MM.1S (cell line): ENCODE results near the gene FOXJ1.

Experiments
- DNase-seq: peaks from one replicate; pipeline ENCODE4 v3.0.0-alpha.2; 2015
- H2AFZ ChIP-seq: fragments of 300-600 bp; sonication (generic); 2 replicates; pipeline ENCODE4 v1.6.0; 2016; ENCODE audit warnings: antibody characterized with exemption, low read length
- H3F3A ChIP-seq: fragments of 300-600 bp; sonication (generic); 2 replicates; pipeline ENCODE4 v1.6.1; 2016; ENCODE audit warnings: mild to moderate bottlenecking, antibody characterized with exemption, low read length, moderate library complexity, mixed read lengths; ENCODE audit not compliant: insufficient read depth
- H3K27ac ChIP-seq: fragments of 300-600 bp; sonication (generic); 2 replicates; pipeline ENCODE4 v1.5.1; 2016; ENCODE audit warnings: mild to moderate bottlenecking, low read length
- H3K27me3 ChIP-seq: fragments of 300-600 bp; sonication (generic); replicated peaks from 2 replicates; pipeline ENCODE4 v1.6.0; 2016; ENCODE audit warnings: low read length; ENCODE audit not compliant: insufficient read depth
- H3K36me3 ChIP-seq: fragments of 300-600 bp; sonication (generic); replicated peaks from 2 replicates; pipeline ENCODE4 v1.6.1; 2016; ENCODE audit warnings: mild to moderate bottlenecking, low read length, mixed read lengths; ENCODE audit not compliant: insufficient read depth
- H3K4me1 ChIP-seq: fragments of 300-600 bp; sonication (generic); 2 replicates; pipeline ENCODE4 v1.6.1; 2016; ENCODE audit warnings: low read length, mixed read lengths
- H3K4me2 ChIP-seq: fragments of 300-600 bp; sonication (generic); 2 replicates; pipeline ENCODE4 v1.6.0; 2016; ENCODE audit warnings: low read depth, low read length
- H3K4me3 ChIP-seq: fragments of 300-600 bp; sonication (generic); 2 replicates; pipeline ENCODE4 v1.5.1; 2016; ENCODE audit warnings: low read length, mixed read lengths
- H3K79me2 ChIP-seq: fragments of 300-600 bp; sonication (generic); 2 replicates; pipeline ENCODE4 v1.6.1; 2016; ENCODE audit warnings: mixed run types, low read length, mixed read lengths
- H3K9ac ChIP-seq: fragments of 300-600 bp; sonication (generic); 2 replicates; pipeline ENCODE4 v1.6.1; 2016; ENCODE audit warnings: low read length, mixed read lengths
- H3K9me2 ChIP-seq: fragments of 300-600 bp; sonication (generic); replicated peaks from 2 replicates; pipeline ENCODE4 v1.6.1; 2016; ENCODE audit warnings: mild to moderate bottlenecking, low read length, mixed read lengths; ENCODE audit not compliant: insufficient read depth
- H3K9me3 ChIP-seq: fragments of 300-600 bp; sonication (generic); replicated peaks from 2 replicates; pipeline ENCODE4 v1.6.1; 2016; ENCODE audit warnings: mild to moderate bottlenecking, low read length, mixed read lengths; ENCODE audit not compliant: insufficient read depth
- H4K20me1 ChIP-seq: fragments of 300-600 bp; sonication (generic); 2 replicates; pipeline ENCODE4 v1.6.1; 2016; ENCODE audit warnings: mild to moderate bottlenecking, low read length, moderate library complexity, mixed read lengths; ENCODE audit not compliant: insufficient read depth
- EZH2 ChIP-seq: fragments of 300-600 bp; sonication (generic); optimal IDR thresholded peaks from 2 replicates; pipeline ENCODE3; 2017; ENCODE audit warnings: low read depth, mild to moderate bottlenecking, antibody characterized with exemption, low read length, mixed read lengths
- EZH2phosphoT487 ChIP-seq: fragments of 300-600 bp; sonication (generic); IDR thresholded peaks from 2 replicates; pipeline ENCODE4 v1.6.1; 2018; ENCODE audit warnings: antibody characterized with exemption, low read length
- TF ChIP-seq, protein P1 (sequence below): fragments of 300-600 bp; sonication (generic); IDR thresholded peaks from 2 replicates; pipeline ENCODE4 v1.5.1; 2016; ENCODE audit warnings: antibody characterized with exemption, low read length, mixed read lengths

FOXJ1 gene

GRCh38 chr17:76140661-76141211 lies 309 bp downstream of the FOXJ1 start:
- TF ChIP-seq, protein P1, sequence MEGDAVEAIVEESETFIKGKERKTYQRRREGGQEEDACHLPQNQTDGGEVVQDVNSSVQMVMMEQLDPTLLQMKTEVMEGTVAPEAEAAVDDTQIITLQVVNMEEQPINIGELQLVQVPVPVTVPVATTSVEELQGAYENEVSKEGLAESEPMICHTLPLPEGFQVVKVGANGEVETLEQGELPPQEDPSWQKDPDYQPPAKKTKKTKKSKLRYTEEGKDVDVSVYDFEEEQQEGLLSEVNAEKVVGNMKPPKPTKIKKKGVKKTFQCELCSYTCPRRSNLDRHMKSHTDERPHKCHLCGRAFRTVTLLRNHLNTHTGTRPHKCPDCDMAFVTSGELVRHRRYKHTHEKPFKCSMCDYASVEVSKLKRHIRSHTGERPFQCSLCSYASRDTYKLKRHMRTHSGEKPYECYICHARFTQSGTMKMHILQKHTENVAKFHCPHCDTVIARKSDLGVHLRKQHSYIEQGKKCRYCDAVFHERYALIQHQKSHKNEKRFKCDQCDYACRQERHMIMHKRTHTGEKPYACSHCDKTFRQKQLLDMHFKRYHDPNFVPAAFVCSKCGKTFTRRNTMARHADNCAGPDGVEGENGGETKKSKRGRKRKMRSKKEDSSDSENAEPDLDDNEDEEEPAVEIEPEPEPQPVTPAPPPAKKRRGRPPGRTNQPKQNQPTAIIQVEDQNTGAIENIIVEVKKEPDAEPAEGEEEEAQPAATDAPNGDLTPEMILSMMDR: no peak
- TF ChIP-seq EZH2 (no peak), EZH2phosphoT487 (no peak)
- H3K4me1 ChIP-seq: peaks cover 19% of the 10 kb centered on the region
- H3K27ac ChIP-seq: no peak overlapping the region
- H3K4me2 ChIP-seq: peak overlapping the region; percentile 86
- H3K4me3 ChIP-seq: peak overlapping the region; percentile 61
- H2AFZ ChIP-seq: no peak overlapping the region
- no peaks in the 10 kb centered on the region for H3K9me2 ChIP-seq
- no peaks in the 10 kb centered on the region for H3K79me2 ChIP-seq
- peak overlapping the region; percentile 58; the same call in 1 of the 2 replicates for H3K9ac ChIP-seq
- no peaks in the 10 kb centered on the region for H3K9me3 ChIP-seq
- H4K20me1 ChIP-seq: no peaks in the 10 kb centered on the region
- no peak for DNase-seq
- peaks cover 7% of the 10 kb centered on the region; the same call in 1 of the 2 replicates for H3F3A ChIP-seq
- H3K27me3 ChIP-seq: peaks cover 27% of the 10 kb centered on the region
- no peaks in the 10 kb centered on the region for H3K36me3 ChIP-seq

DNA sequence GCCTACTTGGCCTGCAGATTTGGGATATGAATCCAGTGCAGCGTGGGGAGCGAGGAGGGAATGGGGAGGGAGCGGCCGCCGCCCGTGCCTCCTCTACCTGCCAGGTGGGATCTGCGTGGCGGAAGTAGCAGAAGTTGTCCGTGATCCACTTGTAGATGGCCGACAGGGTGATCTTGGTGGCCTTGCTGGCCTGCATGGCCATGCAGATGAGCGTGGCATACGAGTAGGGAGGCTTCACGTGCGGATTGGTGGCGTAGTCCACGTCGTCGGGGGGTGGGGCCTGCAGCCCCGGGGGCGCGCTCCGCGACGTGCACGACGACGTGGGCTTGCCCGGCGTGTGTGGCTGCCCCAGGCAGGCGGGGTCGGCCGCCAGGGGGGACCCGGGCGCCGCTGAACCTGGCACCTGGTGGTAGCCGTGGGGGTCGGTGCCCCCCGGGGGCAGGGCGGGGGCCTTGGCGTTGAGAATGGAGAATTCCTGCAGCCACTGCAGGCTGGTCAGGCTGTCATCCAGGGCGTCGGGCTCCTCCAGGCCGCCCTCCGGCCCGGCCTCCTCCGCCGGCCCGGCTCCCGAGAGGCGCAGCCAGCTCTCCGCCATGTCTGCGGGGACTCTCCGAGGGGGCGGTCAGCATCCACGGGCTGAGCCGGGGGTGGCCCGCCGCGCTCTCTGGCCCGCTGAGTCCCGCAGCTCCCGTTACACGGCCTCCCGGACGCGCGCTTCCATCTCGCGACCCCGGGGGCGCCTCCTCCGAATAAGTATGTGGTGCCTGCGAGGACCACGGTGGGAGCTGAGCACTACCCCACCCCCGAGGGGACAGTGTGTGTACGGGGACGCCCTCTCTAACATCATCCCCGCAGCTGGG lies 1.0 kb downstream of the FOXJ1 start:
- peaks cover 12% of the 10 kb centered on the region for H3K4me1 ChIP-seq

GRCh38 chr17:76138896-76139752 lies 1.9 kb downstream of the FOXJ1 start:
- H3K27me3 ChIP-seq: peaks cover 27% of the 10 kb centered on the region
- no peaks in the 10 kb centered on the region for H3K36me3 ChIP-seq
- no peaks in the 10 kb centered on the region for H4K20me1 ChIP-seq
- H3K9ac ChIP-seq: no peak overlapping the region
- H3K4me3 ChIP-seq: no peak overlapping the region
- no peaks in the 10 kb centered on the region for H3K79me2 ChIP-seq
- no peaks in the 10 kb centered on the region for H3F3A ChIP-seq
- H3K27ac ChIP-seq: no peak overlapping the region
- no peak for TF ChIP-seq EZH2
- TF ChIP-seq EZH2phosphoT487: no peak
- TF ChIP-seq, protein P1: no peak
- no peak for DNase-seq
- H3K4me2 ChIP-seq: no peak overlapping the region
- 0 out of 2 replicates have a peak, but pooled peaks cover 6% of the 10 kb centered on the region for H3K4me1 ChIP-seq
- H3K9me3 ChIP-seq: no peaks in the 10 kb centered on the region
- no peak overlapping the region for H2AFZ ChIP-seq
- no peaks in the 10 kb centered on the region for H3K9me2 ChIP-seq

More for the DNA sequence above, 1.0 kb downstream of the FOXJ1 start:
- peak; percentile 93 for TF ChIP-seq EZH2
- TF ChIP-seq EZH2phosphoT487: no peak
- Histone ChIP-seq H3K4me3 (no peak overlapping the region), H3K4me2 (peak overlapping the region; percentile 86; the same call in 1 of the 2 replicates), H3K27me3 (peaks cover 27% of the 10 kb centered on the region), H3K9me2 (no peaks in the 10 kb centered on the region), H3K9me3 (no peaks in the 10 kb centered on the region), H3K36me3 (no peaks in the 10 kb centered on the region), H3K79me2 (no peaks in the 10 kb centered on the region), H4K20me1 (no peaks in the 10 kb centered on the region), H3K9ac (no peak overlapping the region), H3K27ac (no peak overlapping the region), H2AFZ (no peak overlapping the region), H3F3A (peaks cover under 1% of the 10 kb centered on the region; the same call in 1 of the 2 replicates)
- DNase-seq: no peak
